HG02943 (cell line): ENCODE data around the gene GNAL.
"Not testable (repeated sequence)": the region's sequence is repeated elsewhere in the genome, so short reads cannot be mapped to it uniquely, and the experiment has no call there.

Experiments used
- ATAC-seq: cut with Tn5 transposase; IDR thresholded peaks from one replicate; pipeline ENCODE4 v1.9.1; 2021; ENCODE audit warnings: mild to moderate bottlenecking, low read depth, moderate library complexity; ENCODE audit not compliant: unreplicated experiment

The GNAL gene

GRCh38 chr18:11834772-11835171 is 145.7 kb downstream of the GNAL start:
- ATAC-seq = no peak

GRCh38 chr18:11839556-11839955 is 150.5 kb downstream of the GNAL start:
- no peak for ATAC-seq

GRCh38 chr18:11840493-11840892 is 151.4 kb downstream of the GNAL start:
- no peak for ATAC-seq

- ATAC-seq = no peak
Observed at GRCh38 chr18:11842562-11842961, 153.5 kb downstream of the GNAL start.

- no peak for ATAC-seq
Observed at GRCh38 chr18:11844436-11844835, 155.4 kb downstream of the GNAL start.

GRCh38 chr18:11845654-11846053 is 156.6 kb downstream of the GNAL start:
- ATAC-seq = no peak

- ATAC-seq = no peak
Observed at GRCh38 chr18:11847811-11848210, 158.7 kb downstream of the GNAL start.

GRCh38 chr18:11849279-11849678 is 160.2 kb downstream of the GNAL start:
- ATAC-seq = no peak

GRCh38 chr18:11849841-11850634 is 161.0 kb downstream of the GNAL start:
- ATAC-seq = no peak

- peak; percentile 30 for ATAC-seq
Observed at GRCh38 chr18:11850821-11851145, 161.7 kb downstream of the GNAL start.

GRCh38 chr18:11851146-11851805 is 162.2 kb downstream of the GNAL start, which contains the start of gene CHMP1B:
CHMP1B (plus strand) TSS chr18:11851413; CDS start chr18:11851512, 99 bp downstream.
- peak; percentile 95 for ATAC-seq

- ATAC-seq = no peak
Observed at GRCh38 chr18:11851806-11852337, 162.8 kb downstream of the GNAL start.

GRCh38 chr18:11854554-11854953 is 165.5 kb downstream of the GNAL start:
- not testable (repeated sequence) for ATAC-seq

GRCh38 chr18:11857177-11857887 is 168.3 kb downstream of the GNAL start:
- no peak for ATAC-seq

- ATAC-seq = no peak
Observed at GRCh38 chr18:11859282-11859830, 170.3 kb downstream of the GNAL start.

GRCh38 chr18:11859903-11860407 is 170.9 kb downstream of the GNAL start:
- no peak for ATAC-seq

GRCh38 chr18:11860594-11861450 is 171.8 kb downstream of the GNAL start:
- ATAC-seq = no peak

- ATAC-seq = no peak
Observed at GRCh38 chr18:11861583-11862288, 172.7 kb downstream of the GNAL start.

- ATAC-seq = no peak
Observed at GRCh38 chr18:11862468-11863137, 173.5 kb downstream of the GNAL start.
